GM12892 (cell line): ENCODE data around the gene WNT3.
"Not testable (repeated sequence)": the region's sequence is repeated elsewhere in the genome, so short reads cannot be mapped to it uniquely, and the experiment has no call there.

Source experiments
- DNase-seq: peaks from one replicate; pipeline ENCODE4 v3.0.0; 2011; ENCODE audit not compliant: insufficient read length
- FAIRE-seq: peaks from 2 replicates; lab custom pipeline; 2011; peaks lifted over from hg19 to GRCh38; lab: Jason Lieb, UNC
- POLR2A ChIP-seq: IDR thresholded peaks from 2 replicates; pipeline ENCODE4 v1.6.1; 2011; ENCODE audit warnings: low read depth, low read length, control low read depth
- POLR2AphosphoS5 ChIP-seq: IDR thresholded peaks from 2 replicates; pipeline ENCODE4 v1.6.1; 2011; ENCODE audit warnings: low read depth, low read length, control low read depth
- TAF1 ChIP-seq: IDR thresholded peaks from 2 replicates; pipeline ENCODE4 v1.6.1; 2011; ENCODE audit warnings: low read depth, mild to moderate bottlenecking, control low read depth, low read length, borderline replicate concordance

The WNT3 gene

GRCh38 chr17:46796956-46797530, 21.4 kb downstream of the WNT3 start:
- FAIRE-seq (no peak), DNase-seq (no peak)
- no peak for TF ChIP-seq POLR2A
- TF ChIP-seq TAF1: no peak
- TF ChIP-seq POLR2AphosphoS5: no peak

- no peak for FAIRE-seq
- DNase-seq: no peak
- TF ChIP-seq TAF1: no peak
- no peak for TF ChIP-seq POLR2A
Observed at GRCh38 chr17:46796524-46796923, 22.0 kb downstream of the WNT3 start.

- FAIRE-seq: no peak
- TF ChIP-seq TAF1: no peak
- TF ChIP-seq POLR2AphosphoS5: no peak
- no peak for TF ChIP-seq POLR2A
- DNase-seq: no peak
Observed at GRCh38 chr17:46796084-46796483, 22.4 kb downstream of the WNT3 start.

- no peak for FAIRE-seq
Observed at GRCh38 chr17:46795379-46795952, 23.0 kb downstream of the WNT3 start.

GRCh38 chr17:46794318-46794717, 24.2 kb downstream of the WNT3 start:
- no peak for FAIRE-seq
- DNase-seq: no peak
- TF ChIP-seq TAF1 (no peak), POLR2AphosphoS5 (no peak), POLR2A (no peak)

More at GRCh38 chr17:46795379-46795952, 23.0 kb downstream of the WNT3 start:
- TF ChIP-seq POLR2AphosphoS5 (no peak), POLR2A (no peak), TAF1 (no peak)
- DNase-seq: no peak

GRCh38 chr17:46793541-46793940, 25.0 kb downstream of the WNT3 start:
- TF ChIP-seq POLR2AphosphoS5: no peak
- no peak for TF ChIP-seq TAF1
- TF ChIP-seq POLR2A: no peak
- DNase-seq (no peak), FAIRE-seq (no peak)

- not testable (repeated sequence) for FAIRE-seq, DNase-seq
Observed at GRCh38 chr17:46793023-46793422, 25.5 kb downstream of the WNT3 start.

GRCh38 chr17:46792071-46792470, 26.4 kb downstream of the WNT3 start:
- TF ChIP-seq POLR2AphosphoS5 (no peak), TAF1 (no peak), POLR2A (no peak)
- no peak for DNase-seq
- FAIRE-seq: no peak

- FAIRE-seq: no peak
- TF ChIP-seq TAF1: no peak
- TF ChIP-seq POLR2AphosphoS5: no peak
- TF ChIP-seq POLR2A: no peak
Observed at GRCh38 chr17:46791531-46791930, 27.0 kb downstream of the WNT3 start.

GRCh38 chr17:46790216-46790615, 28.3 kb downstream of the WNT3 start:
- DNase-seq (no peak), FAIRE-seq (no peak)
- TF ChIP-seq POLR2AphosphoS5 (no peak), TAF1 (no peak), POLR2A (no peak)

More at GRCh38 chr17:46791531-46791930, 27.0 kb downstream of the WNT3 start:
- DNase-seq: no peak

GRCh38 chr17:46789610-46790009, 28.9 kb downstream of the WNT3 start:
- DNase-seq (no peak), FAIRE-seq (no peak)
- no peak for TF ChIP-seq POLR2AphosphoS5
- no peak for TF ChIP-seq TAF1
- no peak for TF ChIP-seq POLR2A

- no peak for DNase-seq
- no peak for FAIRE-seq
- TF ChIP-seq TAF1 (no peak), POLR2A (no peak), POLR2AphosphoS5 (no peak)
Observed at GRCh38 chr17:46788796-46789195, 29.7 kb downstream of the WNT3 start.
